ENCODE data around the gene TRIM47. TPM values are rescaled to one million over a fixed set of nuclear protein-coding genes. Genes with fewer than 3 reads are reported as not detected.

Gene TRIM47
- total and polyA plus RNA-seq, 2 of the 13 experiments (the other 11 are each of a cell fraction or from before 2014, with no cell fraction given): 33.5 to 82.0 TPM

DNA sequence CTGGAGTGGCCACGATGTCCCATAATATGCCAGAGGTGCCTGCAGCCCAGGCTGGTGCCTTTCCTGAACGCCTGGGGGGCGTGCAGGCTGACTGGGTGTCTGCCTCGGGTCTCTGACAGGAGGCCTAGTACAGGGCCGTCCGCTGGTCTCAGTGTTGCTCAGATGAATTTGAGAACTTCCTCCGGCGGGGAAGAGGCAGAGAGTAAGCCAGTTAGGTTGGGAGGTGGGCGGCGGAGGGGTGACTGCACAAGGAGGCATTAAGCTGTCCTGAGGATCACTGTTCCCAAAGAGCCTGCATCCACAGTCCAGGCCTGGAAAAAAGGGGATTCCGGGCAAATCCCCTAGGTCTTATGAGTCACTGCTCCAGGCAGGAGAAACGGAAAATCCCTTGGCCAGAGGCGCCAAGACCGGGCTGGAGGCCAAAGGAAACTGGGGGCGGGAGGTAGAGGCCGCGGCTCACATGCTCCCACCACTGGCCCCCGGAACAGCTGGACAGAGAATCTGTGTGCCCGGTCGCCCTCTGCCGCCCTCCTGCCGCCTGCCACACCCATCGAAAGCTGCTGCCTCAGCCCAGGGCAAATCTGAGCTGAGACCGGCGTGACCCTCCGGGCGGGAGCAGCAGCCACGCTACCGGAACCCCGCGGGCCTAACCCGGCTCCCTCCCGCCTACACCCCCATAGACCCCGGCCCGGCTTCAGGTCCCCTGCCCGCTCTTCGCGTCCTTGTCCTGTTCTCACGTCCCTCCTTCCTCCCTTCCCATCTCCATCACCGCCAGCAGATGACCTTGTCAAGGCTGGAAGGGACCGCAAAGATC is 1.2 kb downstream of the TRIM47 start (continued):
- peak; percentile 79; the same call in 1 of the 2 replicates for TF ChIP-seq SIN3A (IDR thresholded peaks at IDR 0.05; ENCODE audit: borderline replicate concordance, low read depth, low read length)
- peak; percentile 66 for TF ChIP-seq HDAC1 (CRISPR knock-in tag; IDR thresholded peaks at IDR 0.05)
- TF ChIP-seq, protein P1, sequence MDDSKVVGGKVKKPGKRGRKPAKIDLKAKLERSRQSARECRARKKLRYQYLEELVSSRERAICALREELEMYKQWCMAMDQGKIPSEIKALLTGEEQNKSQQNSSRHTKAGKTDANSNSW (CRISPR knock-in tag; IDR thresholded peaks at IDR 0.05; ENCODE audit: borderline replicate concordance): no peak
- TF ChIP-seq ZNF605 (CRISPR knock-in tag; IDR thresholded peaks at IDR 0.05): peak; percentile 45
- TF ChIP-seq ZNF792 (CRISPR knock-in tag; IDR thresholded peaks at IDR 0.05): no peak
- peak; percentile 92 for TF ChIP-seq ZNF879 (CRISPR knock-in tag; IDR thresholded peaks at IDR 0.05)
- no peak for TF ChIP-seq ZBTB38 (CRISPR knock-in tag; IDR thresholded peaks at IDR 0.05)
- TF ChIP-seq SALL2 (CRISPR knock-in tag; IDR thresholded peaks at IDR 0.05): no peak
- TF ChIP-seq, protein P2, sequence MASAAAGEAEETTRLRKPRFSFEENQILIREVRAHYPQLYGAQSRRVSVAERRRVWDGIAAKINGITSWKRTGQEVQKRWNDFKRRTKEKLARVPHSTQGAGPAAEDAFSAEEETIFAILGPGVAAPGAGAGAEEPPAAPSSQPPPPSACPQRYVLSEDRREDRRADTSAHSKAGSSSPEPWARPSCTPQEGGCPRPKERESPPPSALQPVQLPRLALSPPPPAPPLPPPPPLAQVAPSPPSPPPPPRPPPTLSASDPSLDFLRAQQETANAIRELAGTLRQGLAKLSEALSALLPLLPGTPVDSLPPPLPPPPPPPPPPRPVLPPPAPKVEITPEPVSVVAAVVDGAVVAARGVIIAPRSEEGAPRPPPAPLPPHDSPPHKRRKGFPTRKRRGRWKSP (CRISPR knock-in tag; IDR thresholded peaks at IDR 0.05): peak; percentile 12; the same call in 1 of the 2 replicates
- TF ChIP-seq ZNF569 (CRISPR knock-in tag; IDR thresholded peaks at IDR 0.05; ENCODE audit: borderline replicate concordance): no peak
- TF ChIP-seq, protein P3, sequence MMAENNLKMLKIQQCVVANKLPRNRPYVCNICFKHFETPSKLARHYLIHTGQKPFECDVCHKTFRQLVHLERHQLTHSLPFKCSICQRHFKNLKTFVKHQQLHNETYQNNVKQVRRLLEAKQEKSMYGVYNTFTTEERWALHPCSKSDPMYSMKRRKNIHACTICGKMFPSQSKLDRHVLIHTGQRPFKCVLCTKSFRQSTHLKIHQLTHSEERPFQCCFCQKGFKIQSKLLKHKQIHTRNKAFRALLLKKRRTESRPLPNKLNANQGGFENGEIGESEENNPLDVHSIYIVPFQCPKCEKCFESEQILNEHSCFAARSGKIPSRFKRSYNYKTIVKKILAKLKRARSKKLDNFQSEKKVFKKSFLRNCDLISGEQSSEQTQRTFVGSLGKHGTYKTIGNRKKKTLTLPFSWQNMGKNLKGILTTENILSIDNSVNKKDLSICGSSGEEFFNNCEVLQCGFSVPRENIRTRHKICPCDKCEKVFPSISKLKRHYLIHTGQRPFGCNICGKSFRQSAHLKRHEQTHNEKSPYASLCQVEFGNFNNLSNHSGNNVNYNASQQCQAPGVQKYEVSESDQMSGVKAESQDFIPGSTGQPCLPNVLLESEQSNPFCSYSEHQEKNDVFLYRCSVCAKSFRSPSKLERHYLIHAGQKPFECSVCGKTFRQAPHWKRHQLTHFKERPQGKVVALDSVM (CRISPR knock-in tag; IDR thresholded peaks at IDR 0.05): peak; percentile 61; the same call in 1 of the 2 replicates
- 0 out of 2 replicates have a peak, but pooled peaks have one; percentile 90 for TF ChIP-seq ZMAT3 (CRISPR knock-in tag; conservative IDR thresholded peaks at IDR 0.05)
- TF ChIP-seq, protein P4, sequence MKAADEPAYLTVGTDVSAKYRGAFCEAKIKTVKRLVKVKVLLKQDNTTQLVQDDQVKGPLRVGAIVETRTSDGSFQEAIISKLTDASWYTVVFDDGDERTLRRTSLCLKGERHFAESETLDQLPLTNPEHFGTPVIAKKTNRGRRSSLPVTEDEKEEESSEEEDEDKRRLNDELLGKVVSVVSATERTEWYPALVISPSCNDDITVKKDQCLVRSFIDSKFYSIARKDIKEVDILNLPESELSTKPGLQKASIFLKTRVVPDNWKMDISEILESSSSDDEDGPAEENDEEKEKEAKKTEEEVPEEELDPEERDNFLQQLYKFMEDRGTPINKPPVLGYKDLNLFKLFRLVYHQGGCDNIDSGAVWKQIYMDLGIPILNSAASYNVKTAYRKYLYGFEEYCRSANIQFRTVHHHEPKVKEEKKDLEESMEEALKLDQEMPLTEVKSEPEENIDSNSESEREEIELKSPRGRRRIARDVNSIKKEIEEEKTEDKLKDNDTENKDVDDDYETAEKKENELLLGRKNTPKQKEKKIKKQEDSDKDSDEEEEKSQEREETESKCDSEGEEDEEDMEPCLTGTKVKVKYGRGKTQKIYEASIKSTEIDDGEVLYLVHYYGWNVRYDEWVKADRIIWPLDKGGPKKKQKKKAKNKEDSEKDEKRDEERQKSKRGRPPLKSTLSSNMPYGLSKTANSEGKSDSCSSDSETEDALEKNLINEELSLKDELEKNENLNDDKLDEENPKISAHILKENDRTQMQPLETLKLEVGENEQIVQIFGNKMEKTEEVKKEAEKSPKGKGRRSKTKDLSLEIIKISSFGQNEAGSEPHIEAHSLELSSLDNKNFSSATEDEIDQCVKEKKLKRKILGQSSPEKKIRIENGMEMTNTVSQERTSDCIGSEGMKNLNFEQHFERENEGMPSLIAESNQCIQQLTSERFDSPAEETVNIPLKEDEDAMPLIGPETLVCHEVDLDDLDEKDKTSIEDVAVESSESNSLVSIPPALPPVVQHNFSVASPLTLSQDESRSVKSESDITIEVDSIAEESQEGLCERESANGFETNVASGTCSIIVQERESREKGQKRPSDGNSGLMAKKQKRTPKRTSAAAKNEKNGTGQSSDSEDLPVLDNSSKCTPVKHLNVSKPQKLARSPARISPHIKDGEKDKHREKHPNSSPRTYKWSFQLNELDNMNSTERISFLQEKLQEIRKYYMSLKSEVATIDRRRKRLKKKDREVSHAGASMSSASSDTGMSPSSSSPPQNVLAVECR (CRISPR knock-in tag; IDR thresholded peaks at IDR 0.05; ENCODE audit: borderline replicate concordance): 0 out of 2 replicates have a peak, but pooled peaks have one; percentile 0
- TF ChIP-seq ZNF225 (CRISPR knock-in tag; IDR thresholded peaks at IDR 0.05): no peak
- TF ChIP-seq PHF8 (CRISPR knock-in tag; IDR thresholded peaks at IDR 0.05): no peak
- TF ChIP-seq PAWR (CRISPR knock-in tag; IDR thresholded peaks at IDR 0.05; ENCODE audit: borderline replicate concordance): no peak
- no peak for TF ChIP-seq ATAD3A (CRISPR knock-in tag; IDR thresholded peaks at IDR 0.05)

Data from HepG2 (cell line).